GM12878 (cell line): Measurements from ENCODE around the gene LRIT3. TPM values are rescaled to one million over a fixed set of nuclear protein-coding genes. Genes with fewer than 3 reads are reported as not detected.
"Not testable (repeated sequence)": the region's sequence is repeated elsewhere in the genome, so short reads cannot be mapped to it uniquely, and the experiment has no call there.

Experiments
- ATAC-seq: fragments of 200-7000 bp; cut with Tn5 transposase; 3 replicates; pipeline ENCODE4 v1.9.1; 2020; ENCODE audit warnings: mild to moderate bottlenecking, moderate library complexity
- BruUV-seq: library from RNA; stranded (reverse); fragments of 400-500 nt; replicated peaks from 2 replicates; lab custom pipeline; 2021; lab: Mats Ljungman, UMichigan
- CTCF ChIA-PET: fragments of 300-600 bp; sonication (Branson Sonifier 250); formaldehyde crosslinking; extraction: SDS; loops from one replicate; lab custom pipeline; 2021; ENCODE audit warnings: inconsistent platforms; lab: Yijun Ruan, JAX
- POLR2A ChIA-PET: fragments of 350-600 bp; formaldehyde crosslinking; extraction: SDS; loops from one replicate; lab custom pipeline; 2021; ENCODE audit warnings: inconsistent platforms; lab: Charles Lee
- RAD21 ChIA-PET: fragments of 300-600 bp; sonication (Branson Sonifier 250); formaldehyde crosslinking; loops from one replicate; lab custom pipeline; 2023; ENCODE audit warnings: antibody characterized with exemption; ENCODE audit not compliant: unreplicated experiment; lab: Charles Lee
- SMC1A ChIA-PET: fragments of 300-600 bp; sonication (Branson Sonifier 250); formaldehyde crosslinking; loops from one replicate; lab custom pipeline; 2023; ENCODE audit not compliant: unreplicated experiment, uncharacterized antibody; lab: Charles Lee
- DNase-seq: peaks from one replicate; pipeline ENCODE4 v3.0.0-alpha.2; 2011; ENCODE audit warnings: low read depth, low spot score
- FAIRE-seq: peaks from 3 replicates; lab custom pipeline; 2011; peaks lifted over from hg19 to GRCh38; lab: Jason Lieb, UNC
- H2AFZ ChIP-seq: 2 replicates; pipeline ENCODE4 v1.6.0; 2011; ENCODE audit warnings: low read depth, low read length, control low read depth; ENCODE audit not compliant: control insufficient read depth
- H3K27ac ChIP-seq: 2 replicates; pipeline ENCODE4 v1.5.1; 2011; ENCODE audit warnings: control low read depth; ENCODE audit not compliant: control insufficient read depth, insufficient read depth
- H3K27me3 ChIP-seq, 2 experiments: replicated peaks in 1 of 2; 2 replicates each; pipeline versions ENCODE4 v1.6.0 to v1.6.1; 2011; ENCODE audit warnings: low read length in 1 of 2; ENCODE audit not compliant: control insufficient read depth in 2 of 2, insufficient read depth in 2 of 2
- H3K36me3 ChIP-seq, 2 experiments: 2 replicates each; pipeline ENCODE4 v1.5.1; 2011; ENCODE audit warnings: low read length in 1 of 2; ENCODE audit not compliant: control insufficient read depth in 2 of 2, insufficient read depth in 2 of 2
- H3K4me1 ChIP-seq: 2 replicates; pipeline ENCODE4 v1.6.1; 2011; ENCODE audit warnings: mild to moderate bottlenecking, low read length, moderate library complexity, mixed read lengths; ENCODE audit not compliant: control insufficient read depth, insufficient read depth
- H3K4me2 ChIP-seq: 2 replicates; pipeline ENCODE4 v1.6.0; 2011; ENCODE audit warnings: control low read depth; ENCODE audit not compliant: control insufficient read depth, insufficient read depth
- H3K4me3 ChIP-seq: fragments of 200-600 bp; sonication (generic); 2 replicates; pipeline ENCODE4 v1.5.1; 2016
- H3K79me2 ChIP-seq: 2 replicates; pipeline ENCODE4 v1.6.0; 2011; ENCODE audit warnings: low read length; ENCODE audit not compliant: control insufficient read depth, insufficient read depth
- H3K9ac ChIP-seq: 2 replicates; pipeline ENCODE4 v1.8.0; 2011; ENCODE audit warnings: low read length, control low read depth, mixed read lengths; ENCODE audit not compliant: control insufficient read depth, insufficient read depth
- H3K9me3 ChIP-seq: replicated peaks from 3 replicates; pipeline ENCODE4 v1.5.1; 2011; ENCODE audit warnings: mild to moderate bottlenecking, low read length; ENCODE audit not compliant: control insufficient read depth, insufficient read depth
- H4K20me1 ChIP-seq: 2 replicates; pipeline ENCODE4 v1.6.0; 2011; ENCODE audit not compliant: control insufficient read depth, insufficient read depth
- ATF3 ChIP-seq: IDR thresholded peaks from 2 replicates; pipeline ENCODE4 v1.6.1; 2011; ENCODE audit warnings: low read depth, mild to moderate bottlenecking, low read length, moderate library complexity, borderline replicate concordance; ENCODE audit errors: extremely low read depth
- BCL11A ChIP-seq: IDR thresholded peaks from 2 replicates; pipeline ENCODE4 v1.6.1; 2011; ENCODE audit warnings: low read depth, low read length
- CTCF ChIP-seq, 3 experiments: IDR thresholded peaks in 2 of 3; conservative IDR thresholded peaks in 1 of 3; 2 replicates each; pipeline ENCODE4 v1.5.1; 2011; ENCODE audit warnings: low read depth in 3 of 3, low read length in 3 of 3, mild to moderate bottlenecking in 3 of 3, control low read depth in 2 of 3, moderate library complexity in 2 of 3, inconsistent platforms in 1 of 3, mixed read lengths in 1 of 3; ENCODE audit not compliant: control insufficient read depth in 2 of 3, insufficient read depth in 1 of 3; ENCODE audit errors: extremely low read depth in 1 of 3
- DPF2 ChIP-seq: fragments of 450-650 bp; IDR thresholded peaks from 2 replicates; pipeline ENCODE4 v1.6.1; 2017; ENCODE audit warnings: mild to moderate bottlenecking
- EGR1 ChIP-seq, 2 experiments: IDR thresholded peaks; 1 replicate in 1 of 2; 2 replicates in 1 of 2; pipeline ENCODE4 v1.6.1; 2011 to 2012; ENCODE audit warnings: low read depth in 2 of 2, low read length in 2 of 2, borderline replicate concordance in 1 of 2, mild to moderate bottlenecking in 1 of 2, moderate library complexity in 1 of 2
- ESRRA ChIP-seq: IDR thresholded peaks from 2 replicates; pipeline ENCODE4 v1.6.1; 2012; ENCODE audit warnings: mild to moderate bottlenecking, low read length, improper control_type of control experiment
- JUND ChIP-seq: IDR thresholded peaks from 2 replicates; pipeline ENCODE4 v1.6.1; 2012; ENCODE audit warnings: low read depth, mild to moderate bottlenecking, low read length, improper control_type of control experiment, moderate library complexity
- PML ChIP-seq: IDR thresholded peaks from 2 replicates; pipeline ENCODE4 v1.6.1; 2012; ENCODE audit warnings: low read length, inconsistent platforms
- SP1 ChIP-seq: IDR thresholded peaks from one replicate; pipeline ENCODE4 v1.6.1; 2011; ENCODE audit warnings: low read depth, low read length
- WRNIP1 ChIP-seq: IDR thresholded peaks from 2 replicates; pipeline ENCODE4 v1.6.1; 2011; ENCODE audit warnings: low read depth, low read length, improper control_type of control experiment, borderline replicate concordance
- WGBS: methylation state at CpG from one replicate; pipeline ENCODE4 v1.1.6; 2016; ENCODE audit warnings: low lambda C conversion rate; ENCODE audit not compliant: insufficient replicate concordance, insufficient coverage; ENCODE audit errors: missing lambda C conversion rate; 5-methylcytosine and 5-hydroxymethylcytosine counted together
- in situ Hi-C: fragments of 300-500 bp; cut with MboI; formaldehyde crosslinking; loops from 9 replicates; pipeline ENCODE4 v1.14.3; 2018; ENCODE audit warnings: mixed read lengths
- intact Hi-C: fragments of 100-400 bp; cut with micrococcal nuclease; formaldehyde crosslinking; loops from one replicate; pipeline ENCODE4 v1.14.2; 2022; ENCODE audit not compliant: unreplicated experiment
- polyA plus RNA-seq, 11 experiments: library from polyadenylated mRNA; depleted of rRNA in 4 of 11; unstranded in 6 of 11; stranded (reverse) in 5 of 11; fragments of >200 nt; fragmentation: Nextera tagmentation in 4 of 11; fragmentation: Illumina TruSeq in 1 of 11; extraction: Ambion mirVana in 4 of 11; extraction: Trizol in 1 of 11; gene quantifications; 1 replicate in 1 of 11; 2 replicates in 10 of 11; pipeline versions ENCODE4 v1.2.1 to v1.2.3, GENCODE V29; 2011 to 2016; ENCODE audit warnings: inconsistent platforms in 2 of 11, missing spikeins in 2 of 11, low read depth in 1 of 11
- total RNA-seq, 4 experiments: library from RNA; depleted of rRNA in 3 of 4; stranded (reverse); fragments of >200 nt in 3 of 4; fragmentation: Illumina TruSeq in 1 of 4; extraction: Trizol in 1 of 4; gene quantifications; 2 replicates each; pipeline versions ENCODE4 v1.2.1 to v1.2.3, GENCODE V29; 2013 to 2021
- TF ChIP-seq, protein P1 (sequence below): IDR thresholded peaks from 2 replicates; pipeline ENCODE4 v1.6.1; 2012; ENCODE audit warnings: low read depth, low read length, improper control_type of control experiment

Gene LRIT3
- total and polyA plus RNA-seq, 10 of the 15 experiments (the other 5 are each of a cell fraction or from before 2014, with no cell fraction given): 0.04 to 0.20 (median 0.10) TPM; not detected in 6

- intact Hi-C loops (no loop called here), in situ Hi-C loops (no loop called here)
- TF ChIP-seq WRNIP1 (no peak), ESRRA (no peak), SP1 (no peak), CTCF (IDR thresholded peaks at IDR 0.05 in 2 of 3, conservative IDR thresholded peaks at IDR 0.05 in 1 of 3; ENCODE audit: control insufficient read depth in 2 of 3, extremely low read depth in 1 of 3, insufficient read depth in 1 of 3, low read depth in 3 of 3, low read length in 3 of 3) (no peak), BCL11A (no peak), JUND (no peak), ATF3 (no peak), EGR1 (IDR thresholded peaks at IDR 0.05; ENCODE audit: borderline replicate concordance in 1 of 2, low read depth in 2 of 2, low read length in 2 of 2) (no peak), DPF2 (no peak), PML (no peak)
- TF ChIP-seq, protein P1, sequence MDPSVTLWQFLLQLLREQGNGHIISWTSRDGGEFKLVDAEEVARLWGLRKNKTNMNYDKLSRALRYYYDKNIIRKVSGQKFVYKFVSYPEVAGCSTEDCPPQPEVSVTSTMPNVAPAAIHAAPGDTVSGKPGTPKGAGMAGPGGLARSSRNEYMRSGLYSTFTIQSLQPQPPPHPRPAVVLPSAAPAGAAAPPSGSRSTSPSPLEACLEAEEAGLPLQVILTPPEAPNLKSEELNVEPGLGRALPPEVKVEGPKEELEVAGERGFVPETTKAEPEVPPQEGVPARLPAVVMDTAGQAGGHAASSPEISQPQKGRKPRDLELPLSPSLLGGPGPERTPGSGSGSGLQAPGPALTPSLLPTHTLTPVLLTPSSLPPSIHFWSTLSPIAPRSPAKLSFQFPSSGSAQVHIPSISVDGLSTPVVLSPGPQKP: no peak
- DNase-seq: no peak
- ChIA-PET RAD21 (no interaction called here), SMC1A (interaction anchor here (1.2 kb wide), 1 partner anchor 9 kb away, joined by 3 read pairs; no protein-coding TSS in a partner anchor), POLR2A (no interaction called here), CTCF (no interaction called here)
- FAIRE-seq: no peak
- Histone ChIP-seq H2AFZ (no peak overlapping the region), H3K9me3 (no peaks in the 10 kb centered on the region), H3K27me3 (no peaks in the 10 kb centered on the region), H3K36me3 (no peaks in the 10 kb centered on the region), H3K27ac (no peak overlapping the region), H3K4me1 (no peaks in the 10 kb centered on the region), H3K4me3 (no peak overlapping the region), H3K9ac (no peak overlapping the region), H4K20me1 (no peaks in the 10 kb centered on the region), H3K4me2 (no peak overlapping the region), H3K79me2 (no peaks in the 10 kb centered on the region)
- BruUV-seq: no TSS peak
- 66% methylated on average over 5 of the region's 5 CpGs for WGBS
- no peak for ATAC-seq
These were observed 2.7 kb downstream of the LRIT3 start for GRCh38 chr4:109850601-109851000.

GRCh38 chr4:109859426-109860300 lies 11.8 kb downstream of the LRIT3 start:
- RAD21 ChIA-PET, FAIRE-seq, H3K4me2 ChIP-seq, H3K79me2 ChIP-seq, H3K4me3 ChIP-seq, H2AFZ ChIP-seq, H3K4me1 ChIP-seq, H3K9ac ChIP-seq, intact Hi-C loops, POLR2A ChIA-PET, H3K27ac ChIP-seq, H3K9me3 ChIP-seq, ATAC-seq, BruUV-seq, H3K36me3 ChIP-seq, H4K20me1 ChIP-seq, SMC1A ChIA-PET, CTCF ChIA-PET, H3K27me3 ChIP-seq, DNase-seq, in situ Hi-C loops: not testable (repeated sequence)
- 24% methylated on average over 4 of the region's 4 CpGs for WGBS
